Measurements from ENCODE around the gene PDCD6IP.

Gene PDCD6IP

DNA sequence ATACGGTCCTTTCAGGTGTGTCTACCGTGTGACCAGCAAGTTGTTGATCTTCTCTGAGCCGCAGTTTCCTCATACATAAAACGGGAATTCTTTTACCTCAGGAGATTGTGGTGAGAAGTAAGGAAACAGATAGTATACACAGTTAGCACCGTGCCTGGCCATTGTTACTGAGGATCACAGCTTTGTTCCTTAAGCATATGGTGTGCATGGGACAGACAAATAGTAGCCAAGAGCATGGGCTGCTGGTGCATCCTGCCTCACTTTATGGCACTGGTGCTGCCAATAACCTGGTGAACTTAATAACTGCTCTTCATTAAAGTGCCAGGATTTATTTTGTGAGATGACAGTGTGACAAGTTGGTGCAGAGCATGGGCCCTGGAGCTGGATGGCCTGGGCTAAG lies 86.3 kb downstream of the PDCD6IP start:
- DNase-seq (ENCODE audit: extremely low read depth in 1 of 2, low read depth in 1 of 2), result no peak

DNA sequence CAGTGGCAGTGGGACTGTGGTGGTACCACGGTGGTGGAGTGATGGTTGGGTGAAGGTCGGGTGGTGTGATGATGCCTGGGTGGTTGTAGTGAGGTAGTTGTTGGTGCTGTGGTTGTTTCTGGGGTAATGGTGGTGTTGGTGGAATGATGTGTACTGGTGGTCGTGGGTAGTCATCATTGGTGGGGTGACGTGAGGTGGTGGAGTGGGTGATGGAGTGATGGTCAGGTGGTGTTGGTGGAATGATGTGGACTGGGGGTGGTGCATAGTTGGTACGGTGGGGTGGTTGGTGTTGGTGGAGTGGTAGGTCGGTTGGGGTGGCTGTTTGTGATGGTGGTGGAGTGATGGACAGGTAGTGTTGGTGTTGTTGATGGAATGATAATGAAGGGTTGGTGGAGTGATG lies 87.1 kb downstream of the PDCD6IP start:
- DNase-seq (ENCODE audit: extremely low read depth in 1 of 2, low read depth in 1 of 2), result no peak

DNA sequence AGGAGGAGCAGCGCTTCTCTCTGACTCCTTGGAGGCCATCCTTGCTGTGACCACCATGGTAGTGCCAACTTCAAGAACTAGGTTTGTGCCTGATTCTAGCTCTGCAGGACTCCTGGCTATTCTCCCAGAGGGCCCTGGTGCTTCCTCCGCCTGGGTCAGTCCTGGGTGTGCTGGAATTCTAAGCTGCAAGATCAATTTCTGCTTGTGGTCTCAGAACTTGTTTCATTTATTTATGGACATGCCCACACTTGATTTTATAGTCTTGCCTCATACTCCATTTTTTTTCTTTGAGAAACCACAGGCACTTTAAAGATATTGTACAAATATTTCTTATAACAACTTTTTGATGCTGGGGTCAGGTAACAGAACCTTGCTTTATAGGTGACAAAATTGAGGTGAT lies 87.6 kb downstream of the PDCD6IP start:
- no peak for DNase-seq (ENCODE audit: extremely low read depth in 1 of 2, low read depth in 1 of 2)

DNA sequence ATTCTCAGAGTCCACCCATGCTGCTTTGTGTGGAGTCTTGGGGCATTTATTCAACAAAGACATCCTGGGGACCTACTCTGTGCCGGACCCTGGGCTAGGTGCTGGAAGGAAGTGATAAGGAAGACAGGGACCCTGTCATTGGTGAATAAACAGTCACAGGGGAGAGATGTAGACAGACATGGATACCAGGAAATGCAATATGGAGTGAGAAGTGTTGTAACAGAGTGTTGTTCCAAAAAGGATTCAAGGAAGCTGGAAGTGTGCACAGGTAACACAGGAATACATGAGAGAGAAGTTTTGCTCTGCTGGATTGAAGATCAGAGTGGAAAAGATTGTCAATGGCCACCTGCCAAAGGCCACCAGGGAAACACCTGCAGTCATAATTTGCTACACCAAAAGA lies 89.0 kb downstream of the PDCD6IP start:
- no peak for DNase-seq (ENCODE audit: extremely low read depth in 1 of 2, low read depth in 1 of 2)

DNA sequence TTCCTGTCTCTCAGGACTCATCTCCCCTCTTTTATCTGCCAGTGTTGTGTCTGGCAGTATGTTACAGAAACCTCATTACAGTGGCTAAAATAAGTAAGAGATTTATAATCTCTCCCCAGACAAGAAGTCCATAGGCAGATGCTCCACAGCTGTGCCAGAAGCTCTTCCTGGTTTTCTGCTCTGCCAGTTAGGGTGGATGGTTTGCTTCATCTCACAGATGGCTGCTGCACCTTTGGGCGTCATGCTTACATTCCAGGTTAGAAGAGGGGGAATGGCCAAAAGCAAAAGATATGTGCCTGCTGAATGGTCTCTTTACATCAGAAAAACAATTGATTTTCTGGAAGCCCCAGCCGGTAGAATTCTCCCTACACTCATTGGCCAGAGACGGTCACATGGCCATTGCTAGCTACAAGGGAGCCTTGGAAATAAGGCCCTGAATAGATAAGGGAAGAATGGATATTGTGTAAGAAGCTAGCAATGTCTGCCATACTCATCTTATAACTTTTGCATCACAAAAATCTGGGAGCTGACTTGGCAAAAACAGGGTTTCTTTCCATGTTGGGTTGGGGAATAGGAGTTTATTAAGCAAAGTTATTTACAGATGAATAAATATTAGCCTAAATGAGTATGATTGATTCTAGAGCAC lies 91.1 kb downstream of the PDCD6IP start:
- no peak for DNase-seq (ENCODE audit: extremely low read depth in 1 of 2, low read depth in 1 of 2)

DNA sequence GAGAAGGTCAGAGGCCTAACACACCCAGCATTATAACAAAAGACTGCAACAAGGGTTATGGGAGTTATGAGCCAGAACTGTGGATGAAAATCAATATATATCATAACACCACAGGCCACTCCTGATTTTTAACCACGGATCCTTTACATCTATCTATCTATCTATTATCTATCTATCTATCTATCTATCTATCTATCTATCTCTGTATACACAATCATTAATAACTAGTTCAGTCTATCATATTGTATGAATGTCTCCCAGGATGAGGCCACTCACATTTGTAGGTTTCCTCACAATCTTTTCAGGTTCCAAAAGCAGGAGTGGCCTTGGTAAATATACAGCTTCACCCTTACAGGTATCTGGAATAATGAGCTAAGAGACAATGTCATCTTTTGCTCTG lies 94.2 kb downstream of the PDCD6IP start:
- DNase-seq (ENCODE audit: extremely low read depth in 1 of 2, low read depth in 1 of 2), result no peak

DNA sequence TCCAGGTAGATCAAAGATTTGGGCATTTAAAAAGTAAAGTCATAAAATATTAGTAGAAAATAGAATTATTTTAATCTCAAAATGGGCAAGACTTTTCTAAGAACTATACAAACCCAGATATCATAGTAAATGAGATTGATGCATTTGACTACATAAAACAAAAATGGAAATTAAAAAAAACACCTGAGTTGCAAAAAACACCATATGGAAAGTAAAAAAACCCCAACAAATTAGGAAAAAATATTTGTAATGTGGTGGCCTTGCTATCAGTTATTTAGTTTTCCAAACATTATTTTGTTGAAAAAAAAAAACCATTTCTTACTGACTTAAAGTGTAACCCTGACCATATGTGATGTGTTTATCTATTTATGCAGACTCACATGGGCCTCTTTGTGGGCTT lies 97.2 kb downstream of the PDCD6IP start:
- no peak for DNase-seq (ENCODE audit: extremely low read depth in 1 of 2, low read depth in 1 of 2)

DNA sequence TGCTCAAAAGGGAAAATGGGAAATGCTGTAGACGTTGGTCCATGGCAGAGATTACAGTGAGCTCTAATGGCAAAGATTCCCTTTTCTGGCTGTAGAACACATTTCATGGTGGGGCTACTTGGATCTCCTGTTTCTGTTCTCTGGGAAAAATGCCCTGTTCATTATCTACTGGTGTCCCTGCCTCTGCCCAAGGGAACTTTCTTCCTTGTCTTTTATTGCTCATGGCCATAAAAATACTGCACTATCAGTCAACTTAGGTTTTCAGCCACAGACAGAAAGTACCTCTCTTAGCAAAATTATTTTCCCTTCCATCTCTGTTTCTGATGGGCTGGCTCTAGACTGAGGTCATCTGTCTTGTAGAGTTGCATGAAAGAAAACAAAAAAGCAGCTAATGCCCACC lies 98.9 kb downstream of the PDCD6IP start:
- DNase-seq (ENCODE audit: extremely low read depth in 1 of 2, low read depth in 1 of 2), result no peak

DNA sequence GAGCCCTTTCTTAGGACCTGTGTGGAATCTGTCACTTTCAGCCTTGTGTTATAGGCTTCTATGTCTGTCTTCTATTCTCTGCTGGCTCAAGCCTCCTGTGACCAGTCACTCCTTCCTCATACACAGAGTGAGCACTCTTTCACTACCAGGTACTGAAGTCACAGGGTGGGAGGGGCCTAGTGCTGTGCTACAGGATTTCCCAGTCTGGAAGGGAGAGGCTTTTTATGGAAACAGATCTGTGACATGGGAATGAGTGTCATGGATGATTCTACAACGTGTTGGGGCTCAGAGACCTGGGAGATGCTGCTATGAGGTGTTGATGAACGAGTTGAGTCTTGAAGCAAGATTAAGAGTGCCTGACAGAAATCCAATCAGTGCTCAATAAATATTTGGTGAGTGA lies 100.5 kb downstream of the PDCD6IP start:
- no peak for DNase-seq (ENCODE audit: extremely low read depth in 1 of 2, low read depth in 1 of 2)

DNA sequence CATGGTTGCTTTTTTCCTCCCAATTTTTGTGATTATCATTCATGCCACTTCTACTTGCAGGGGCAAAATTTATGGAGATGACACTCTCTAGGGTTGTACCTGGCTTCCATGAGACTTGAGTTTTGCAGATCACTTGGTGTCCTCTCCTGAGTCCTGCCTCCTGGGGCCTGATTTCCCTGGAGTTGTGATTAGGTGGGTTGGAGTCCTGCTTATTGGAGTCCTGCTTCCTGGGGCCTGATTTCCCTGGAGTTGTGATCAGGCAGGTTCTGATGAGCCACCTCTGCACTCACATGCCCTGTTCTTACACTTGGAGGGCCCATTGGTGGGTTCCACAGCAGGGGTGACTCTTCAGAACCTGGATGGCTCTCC lies 102.0 kb downstream of the PDCD6IP start:
- DNase-seq (ENCODE audit: extremely low read depth in 1 of 2, low read depth in 1 of 2), result no peak

DNA sequence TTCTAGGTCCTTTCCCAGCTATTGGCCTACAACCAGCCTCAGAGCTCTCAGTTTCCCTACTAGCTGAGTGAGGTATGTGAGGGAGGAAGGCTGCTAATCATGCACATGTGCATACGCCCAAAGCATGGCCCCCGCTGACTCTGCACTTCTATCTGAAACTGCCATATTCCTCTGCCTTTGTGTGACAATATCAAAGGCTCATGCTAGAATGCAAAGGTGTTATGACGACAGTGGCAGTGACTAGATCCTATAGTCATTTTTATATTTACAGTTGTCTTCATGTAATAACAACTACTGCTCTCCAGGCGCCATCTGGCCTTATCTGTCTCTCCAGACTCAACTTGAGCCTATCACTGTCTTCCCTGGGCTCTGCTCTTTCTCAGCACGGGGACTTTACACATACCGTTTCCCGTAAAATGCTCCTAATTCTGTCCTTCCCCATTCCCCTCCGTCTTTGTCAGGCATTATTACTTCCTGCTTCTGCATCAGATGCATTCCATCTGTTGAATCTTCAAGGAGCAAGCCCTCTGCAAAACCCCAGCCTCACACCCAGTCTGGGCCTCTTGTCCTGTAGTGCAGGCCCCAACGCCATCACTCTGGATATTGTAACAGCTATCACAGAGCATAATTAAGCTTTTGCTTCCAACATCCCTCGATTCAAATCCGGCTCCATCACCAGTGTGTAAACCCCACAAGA lies 102.5 kb downstream of the PDCD6IP start:
- DNase-seq (ENCODE audit: extremely low read depth in 1 of 2, low read depth in 1 of 2), result no peak

DNA sequence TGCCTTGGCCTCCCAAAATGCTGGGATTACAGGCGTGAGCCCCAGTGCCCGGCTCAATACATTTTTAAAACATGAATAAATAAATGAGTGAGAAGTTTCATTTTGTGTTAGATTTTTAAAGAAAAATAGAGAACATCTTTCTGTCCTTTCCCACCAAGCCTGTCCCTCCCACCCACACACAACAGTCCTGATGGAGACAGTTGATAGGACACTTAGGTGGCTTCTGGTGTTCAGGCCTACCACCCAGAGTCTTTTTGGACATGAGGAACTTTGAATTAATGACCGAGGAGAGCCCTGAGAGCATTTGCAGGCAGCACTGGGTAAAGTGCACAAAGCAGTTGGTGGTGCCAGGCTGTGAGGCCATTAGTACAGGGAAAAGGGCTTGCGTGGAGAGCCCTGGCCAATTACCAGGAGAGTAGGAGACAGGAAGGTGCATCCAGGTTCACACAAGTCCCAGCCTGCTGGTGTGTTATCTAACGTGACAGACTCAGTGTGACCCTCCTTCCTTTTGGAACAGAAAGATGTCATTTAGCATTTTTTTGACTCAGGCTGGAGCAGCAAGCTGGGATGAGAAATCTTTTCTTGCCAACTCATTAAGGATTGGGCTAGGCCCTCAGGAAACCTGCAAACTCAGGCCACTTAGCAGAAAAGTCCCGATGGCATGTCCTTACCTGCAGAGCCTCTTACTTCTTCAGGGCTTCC lies 103.6 kb downstream of the PDCD6IP start:
- no peak for DNase-seq (ENCODE audit: extremely low read depth in 1 of 2, low read depth in 1 of 2)

DNA sequence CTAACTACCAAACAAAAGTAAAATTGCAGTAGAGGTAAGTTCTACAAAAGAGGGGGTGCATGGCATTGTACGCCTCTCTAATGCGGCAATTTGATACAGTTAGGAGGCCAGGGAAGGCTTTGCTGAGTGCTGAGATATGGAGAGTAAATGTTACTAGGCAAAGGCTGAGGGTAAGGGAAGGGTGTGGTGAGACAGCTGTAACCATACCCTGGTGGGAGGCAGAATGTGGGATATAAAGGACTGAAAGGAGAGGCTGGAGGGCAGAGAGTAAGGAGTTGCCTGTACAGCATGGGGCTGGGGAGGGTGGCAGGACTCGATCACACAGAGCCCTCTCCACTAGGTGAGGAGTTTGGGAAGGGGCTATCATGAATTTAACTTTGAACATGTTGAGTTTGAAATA lies 106.3 kb downstream of the PDCD6IP start:
- DNase-seq (ENCODE audit: extremely low read depth in 1 of 2, low read depth in 1 of 2), result no peak

DNA sequence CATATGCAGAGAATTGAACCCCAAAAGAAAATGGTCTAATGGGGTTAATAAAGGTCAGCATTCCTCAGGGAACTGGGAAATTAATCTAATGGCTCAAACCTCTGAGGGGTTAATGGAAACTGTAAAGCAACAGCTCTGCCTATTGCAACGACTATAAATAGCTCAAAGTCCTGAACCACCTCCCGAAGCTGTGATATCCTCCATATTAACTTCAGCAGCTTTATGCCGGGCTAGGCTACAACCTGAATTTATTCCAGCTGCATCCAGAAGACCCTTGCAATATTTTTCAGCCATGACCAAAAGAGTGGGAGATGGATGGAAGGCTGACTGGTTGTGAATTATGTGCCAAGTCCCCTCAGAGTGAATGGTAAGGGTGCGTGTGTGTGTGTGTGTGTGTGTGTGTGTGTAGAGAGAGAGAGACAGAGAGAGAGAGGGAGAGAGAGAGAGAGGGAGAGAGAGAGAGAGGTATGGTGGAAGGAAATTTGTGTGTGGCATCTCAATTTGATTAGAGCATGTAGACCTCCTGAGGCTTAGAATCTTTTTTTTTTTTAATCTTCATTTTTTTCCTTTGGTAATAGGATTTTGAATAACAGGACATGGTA lies 109.9 kb downstream of the PDCD6IP start:
- no peak for DNase-seq (ENCODE audit: extremely low read depth in 1 of 2, low read depth in 1 of 2)

DNA sequence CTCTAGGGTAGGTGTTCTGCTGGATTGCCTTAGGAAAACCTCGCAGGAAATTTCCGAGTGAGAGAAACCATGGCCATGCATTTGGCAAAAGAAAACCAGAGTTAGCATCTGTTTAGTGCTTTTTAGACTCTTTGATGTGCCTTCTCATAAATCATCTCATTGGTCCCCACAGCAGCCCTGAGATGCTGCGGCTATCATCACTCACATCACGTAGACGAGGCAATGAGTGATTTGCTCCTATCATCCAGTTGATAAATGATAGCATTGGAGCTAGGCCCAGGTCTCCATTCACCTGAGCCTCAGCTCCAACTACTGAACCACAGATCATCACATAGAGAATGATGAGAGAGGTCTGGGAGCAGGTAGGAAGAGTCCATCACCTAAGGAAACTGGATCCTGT lies 111.1 kb downstream of the PDCD6IP start:
- no peak for DNase-seq (ENCODE audit: extremely low read depth in 1 of 2, low read depth in 1 of 2)

DNA sequence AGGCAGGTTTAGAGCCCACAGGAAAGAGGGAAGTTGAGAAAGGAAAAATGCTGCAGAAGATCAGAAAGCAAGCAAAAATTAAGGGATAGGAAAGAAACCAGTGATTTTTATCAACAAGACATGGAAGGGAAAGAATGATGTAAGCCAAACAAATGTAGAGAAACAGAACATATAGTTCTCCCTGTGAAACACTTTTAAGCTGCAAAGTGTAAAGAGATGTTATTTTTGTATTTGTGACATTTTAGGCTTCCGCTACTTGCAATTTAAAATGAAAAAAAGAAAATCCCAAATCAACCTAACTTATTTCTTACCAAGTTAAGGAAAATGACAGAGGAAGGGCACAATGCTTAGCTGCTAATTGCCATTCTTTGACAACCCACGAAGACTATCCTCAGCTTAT lies 111.6 kb downstream of the PDCD6IP start:
- DNase-seq (ENCODE audit: extremely low read depth in 1 of 2, low read depth in 1 of 2), result no peak

DNA sequence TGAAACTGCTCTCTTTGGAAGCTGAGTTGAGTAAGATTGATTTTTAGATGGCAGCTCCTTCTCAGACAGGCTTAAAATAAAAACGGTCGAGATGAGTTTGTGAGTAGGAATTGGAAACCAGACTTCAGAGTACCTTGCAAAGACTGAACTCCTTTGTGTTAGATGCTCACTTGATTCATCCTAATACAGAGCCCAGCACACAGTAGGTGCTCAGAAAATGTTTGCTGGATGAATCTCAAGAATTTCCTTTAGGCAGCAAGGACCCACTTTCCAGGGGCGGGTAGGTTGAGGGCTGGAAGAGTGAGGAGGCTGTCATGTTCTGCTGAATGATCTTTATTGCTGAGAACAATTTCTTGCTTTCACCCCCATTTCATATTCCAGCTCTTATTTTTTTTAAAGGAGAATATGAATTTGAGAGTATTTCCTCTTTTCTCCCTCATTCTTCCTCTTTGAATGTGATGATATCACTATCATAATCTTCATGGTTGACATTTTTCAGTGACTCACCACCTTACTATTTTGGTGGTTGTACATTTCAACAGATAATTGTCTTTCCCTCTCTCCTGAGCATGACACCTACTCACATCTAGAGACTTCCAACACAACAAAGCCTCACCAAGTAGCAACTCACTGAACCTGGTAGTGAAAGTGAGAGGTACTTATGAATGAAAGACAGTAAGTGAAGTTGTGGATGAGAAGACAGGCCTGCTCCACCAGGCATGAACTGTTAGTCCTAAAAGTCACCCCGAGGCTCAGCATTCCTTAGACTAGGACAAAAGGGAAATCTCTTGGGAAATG lies 113.3 kb downstream of the PDCD6IP start:
- no peak for DNase-seq (ENCODE audit: extremely low read depth in 1 of 2, low read depth in 1 of 2)

DNA sequence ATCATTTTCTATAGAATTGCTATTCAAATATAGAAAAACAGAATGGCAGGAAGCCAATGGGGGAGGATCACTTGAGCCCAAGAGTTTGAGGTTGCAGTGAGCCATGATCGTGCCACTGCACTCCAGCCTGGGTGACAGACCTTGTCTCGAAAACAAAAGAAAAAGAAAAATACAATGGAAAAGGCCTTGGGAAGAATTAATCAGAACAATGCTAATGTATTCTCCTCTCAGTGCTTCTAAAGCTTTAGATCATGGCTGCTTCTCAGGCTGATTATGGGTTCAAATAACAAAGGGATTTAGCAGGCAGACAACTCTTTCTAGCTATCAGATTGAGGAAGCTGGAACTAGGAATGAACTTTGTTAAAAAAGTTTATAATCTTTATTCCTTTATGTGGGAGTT lies 115.8 kb downstream of the PDCD6IP start:
- no peak for DNase-seq (ENCODE audit: extremely low read depth in 1 of 2, low read depth in 1 of 2)

DNA sequence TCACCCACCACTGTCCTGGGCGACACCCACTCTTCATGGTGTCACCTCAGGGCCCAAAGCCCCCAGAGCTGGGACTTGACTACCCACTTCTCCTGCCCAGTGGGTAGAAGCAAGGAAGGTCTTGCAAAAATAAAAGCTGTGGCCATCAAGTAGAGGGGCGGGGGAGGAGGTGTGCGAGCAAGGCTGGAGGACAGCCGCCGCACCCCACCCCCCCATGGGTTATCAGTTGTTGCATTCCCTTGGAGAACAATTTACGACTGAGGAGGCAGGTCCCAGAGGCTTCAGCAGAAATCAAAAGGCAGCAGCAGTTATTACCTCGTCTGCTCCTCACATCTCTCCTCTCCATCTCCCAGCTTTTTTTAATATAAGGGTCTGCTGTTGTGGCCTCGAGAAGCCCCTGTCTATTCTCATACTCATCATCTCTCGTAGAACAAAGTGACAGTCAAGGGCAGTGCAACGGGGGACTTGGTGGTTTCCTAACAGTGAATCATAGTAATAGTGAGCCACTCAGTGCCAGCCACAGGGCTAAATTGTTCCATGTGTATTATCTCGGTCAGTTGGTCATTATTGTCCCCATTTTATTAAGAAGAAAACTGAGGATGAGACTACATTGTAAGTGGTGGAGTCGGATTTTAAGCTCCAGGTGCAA lies 116.4 kb downstream of the PDCD6IP start:
- DNase-seq (ENCODE audit: extremely low read depth in 1 of 2, low read depth in 1 of 2), result no peak

DNA sequence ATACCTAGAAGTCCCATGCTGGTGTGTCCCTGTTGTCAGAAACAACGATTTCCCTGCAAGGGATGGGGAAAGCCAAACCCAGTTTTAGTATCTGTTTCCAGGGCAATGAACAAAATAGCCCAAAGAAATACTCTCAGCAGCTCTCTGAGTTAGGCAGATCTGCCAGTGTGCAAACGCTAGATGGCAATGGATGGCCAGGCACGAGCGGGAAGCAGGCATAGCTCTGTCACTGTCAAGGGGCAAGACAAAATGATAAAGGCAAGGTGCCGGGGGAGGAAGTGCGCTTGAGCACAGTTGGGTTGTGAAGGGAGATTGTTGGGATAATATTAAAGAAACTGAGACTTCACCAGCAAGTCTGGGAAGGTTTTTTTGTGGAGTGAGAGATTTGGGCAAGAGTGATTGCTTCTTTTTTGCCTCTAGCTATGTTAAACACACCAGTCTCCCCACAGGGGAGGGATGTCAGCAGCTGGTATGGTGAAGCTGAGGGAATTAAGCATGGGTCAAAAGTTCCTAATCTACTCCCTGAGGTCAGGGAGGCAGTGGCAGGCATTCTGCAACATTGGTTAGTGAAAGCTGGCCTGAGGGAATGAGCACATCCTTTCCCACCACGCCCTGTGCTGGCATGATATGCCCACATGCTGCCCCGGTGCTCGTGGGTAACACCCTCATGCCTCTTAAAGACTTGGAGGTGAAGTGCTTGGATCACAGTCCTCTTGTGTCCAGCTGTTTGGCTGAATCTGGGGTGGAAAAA lies 117.5 kb downstream of the PDCD6IP start:
- DNase-seq (ENCODE audit: extremely low read depth in 1 of 2, low read depth in 1 of 2), result no peak
